Pancreas (tissue), 10 donors: ENCODE results near the gene FOLR2. TPM values are rescaled to one million over a fixed set of nuclear protein-coding genes. Genes with fewer than 3 reads are reported as not detected.
A peak's percentile ranks its signal among the peaks of the same experiment; 100 is the strongest.

Experiments
- ATAC-seq, 4 donors: fragments of 200-7000 bp; cut with Tn5 transposase; one replicate each; pipeline versions ENCODE4 v1.8.0 to v1.9.1; 2020; ENCODE audit warnings: mild to moderate bottlenecking in 4 of 4, moderate library complexity in 4 of 4
- DNase-seq, 6 donors: peaks; one replicate each; pipeline ENCODE4 v3.0.0-alpha.2; 2020
- FAIRE-seq: peaks from 2 replicates; lab custom pipeline; 2012; peaks lifted over from hg19 to GRCh38; lab: Jason Lieb, UNC
- H3K27ac ChIP-seq, 4 donors: fragments of 200-600 bp; sonication (generic); 1 replicate in 3 of 4; 2 replicates in 1 of 4; pipeline versions ENCODE4 v1.5.0 to v1.8.0; 2020
- H3K27me3 ChIP-seq, 4 donors: fragments of 200-600 bp; one replicate each; pipeline ENCODE4 v1.8.0; 2021
- H3K36me3 ChIP-seq, 3 donors: fragments of 200-600 bp; sonication (generic) in 1 of 3; one replicate each; pipeline versions ENCODE4 v1.5.0 to v1.8.0; 2020 to 2021
- H3K4me1 ChIP-seq, 3 donors: fragments of 200-600 bp; one replicate each; pipeline ENCODE4 v1.8.0; 2021
- H3K4me3 ChIP-seq, 4 donors: fragments of 200-600 bp; sonication (generic) in 2 of 4; one replicate each; pipeline versions ENCODE4 v1.5.0 to v1.8.0; 2020 to 2021
- H3K9me3 ChIP-seq, 4 donors: fragments of 200-600 bp; one replicate each; pipeline ENCODE4 v1.8.0; 2021
- CTCF ChIP-seq, 4 donors: fragments of 200-600 bp; sonication (generic) in 3 of 4; IDR thresholded peaks; one replicate each; pipeline versions ENCODE4 v1.5.0 to v1.8.0; 2021; ENCODE audit warnings: antibody characterized with exemption in 4 of 4
- WGBS, 2 donors: extraction: QIAGEN DNeasy Blood & Tissue Kit; methylation state at CpG; one replicate each; pipeline ENCODE4 v1.1.7; 2013; 5-methylcytosine and 5-hydroxymethylcytosine counted together
- intact Hi-C, 3 donors: fragments of 100-400 bp; cut with DNase I; formaldehyde crosslinking; loops; one replicate each; pipeline versions ENCODE4 v1.11.1 to v1.14.2; 2022
- polyA plus RNA-seq, 2 donors: library from polyadenylated mRNA; stranded (reverse); fragments of 200-250 nt; gene quantifications; one replicate each; pipeline ENCODE4 v1.2.3, GENCODE V29; 2013
- total RNA-seq, 6 donors: library from RNA; stranded (reverse); fragmentation: NEBNext Ultra II Directional in 4 of 6; extraction: Animal tissue kit (Norgen Biotek cat#: 25700) in 4 of 6; gene quantifications; one replicate each; pipeline versions ENCODE4 v1.2.1 to v1.2.4, GENCODE V29; 2021 to 2023
- donor health status: healthy with polysubstance abuse.
- donor health status: DM: no; HTN: no; CAD: no; lungs with moderate emphysema.
- donor health status: DM: no; HTN: no; CAD: no.
- donor health status: control.
- donor health status: control.
- donor health status: Bipolar disorder and iron deficiency.
- donor health status: DM: yes; HTN: yes; CAD: no.
- donor health status: DM: no; HTN: no; CAD: no.
- donor health status: DM: no; HTN: no; CAD: no.
- donor health status: DM: yes; HTN: yes; CAD: no.

Gene FOLR2
- total and polyA plus RNA-seq, 8 donors, result 0.51 to 9.2 (median 1.9) TPM

DNA sequence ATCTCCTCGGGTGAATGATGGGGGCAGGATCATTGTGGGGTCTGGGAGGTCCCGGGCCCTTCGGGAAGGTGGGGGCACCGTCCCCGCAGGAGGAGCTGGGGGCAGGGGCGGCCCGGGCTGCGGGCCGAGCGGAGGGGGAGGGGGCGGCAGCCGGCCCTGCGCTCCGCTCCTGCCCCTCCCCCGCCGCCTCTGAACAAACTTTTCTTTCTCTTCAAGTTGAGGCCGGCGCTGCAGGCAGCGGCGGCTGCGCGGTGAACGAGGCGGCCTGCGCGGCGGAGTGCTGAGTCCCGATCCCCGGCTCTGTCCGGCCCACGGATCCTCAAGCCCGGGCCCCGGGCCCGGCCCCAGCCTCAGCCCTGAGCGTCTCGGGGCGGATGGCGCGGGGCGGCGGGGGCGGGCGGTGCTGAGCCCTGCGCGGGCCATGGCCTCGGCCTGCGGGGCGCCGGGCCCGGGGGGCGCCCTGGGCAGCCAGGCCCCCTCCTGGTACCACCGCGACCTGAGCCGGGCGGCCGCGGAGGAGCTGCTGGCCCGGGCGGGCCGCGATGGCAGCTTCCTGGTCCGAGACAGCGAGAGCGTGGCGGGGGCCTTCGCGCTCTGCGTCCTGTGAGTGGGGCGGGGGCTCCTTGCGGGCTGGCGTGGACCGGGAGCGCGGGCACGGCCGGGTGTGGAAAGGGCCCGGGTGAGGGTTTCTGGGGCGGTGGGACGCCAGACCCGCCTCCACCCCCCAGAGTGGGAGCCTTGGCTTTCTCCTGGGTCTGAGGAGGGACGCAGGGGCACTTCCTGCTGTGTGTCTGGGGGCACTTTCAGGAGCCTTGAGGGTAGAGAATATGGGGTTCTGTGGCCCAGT, 8.2 kb downstream of the FOLR2 start, which contains the start of gene INPPL1:
Gene INPPL1 (plus strand): TSS at position 204 of the 847 bp plus-strand sequence. CDS start 218 bp downstream, at position 422.
- FAIRE-seq (no peak), DNase-seq (peak; percentile 50 to 87 (median 64)), ATAC-seq (peak; percentile 3 to 29 (median 10))
- Histone ChIP-seq H3K9me3 (no peaks in the 10 kb centered on the region), H3K36me3 (peaks cover 0 to 18% (median 6%) of the 10 kb centered on the region in 3 donors), H3K4me3 (peak within 1 kb of the TSS; percentile 63 to 87 (median 72)), H3K4me1 (peaks cover 0 to 10% (median 0%) of the 10 kb centered on the region in 3 donors), H3K27ac (peak within 1 kb of the TSS; percentile 86 to 99 (median 93)), H3K27me3 (no peaks in the 10 kb centered on the region)
- no peak for TF ChIP-seq CTCF (IDR thresholded peaks at IDR 0.05)
- intact Hi-C loops, result no loop called here
- 1% methylated on average over 31 to 80 of the region's 81 CpGs for WGBS, 2 donors

GRCh38 chr11:72225411-72225951, 8.9 kb downstream of the FOLR2 start:
- Histone ChIP-seq H3K9me3 (no peaks in the 10 kb centered on the region), H3K27ac (peak overlapping the region in 2 of 4 donors; percentile 17 to 89), H3K36me3 (peaks cover 0 to 25% (median 13%) of the 10 kb centered on the region in 3 donors), H3K4me3 (peak overlapping the region; percentile 63 to 87 (median 72)), H3K4me1 (peaks cover 0 to 10% (median 0%) of the 10 kb centered on the region in 3 donors), H3K27me3 (no peaks in the 10 kb centered on the region)
- FAIRE-seq (no peak), ATAC-seq (no peak), DNase-seq (peak in 2 of 6 donors; percentile 16)
- 20 to 26% methylated on average over 11 of the region's 11 CpGs for WGBS, 2 donors
- intact Hi-C loops, result no loop called here
- no peak for TF ChIP-seq CTCF (IDR thresholded peaks at IDR 0.05)

GRCh38 chr11:72226701-72227100, 10.1 kb downstream of the FOLR2 start:
- H3K27me3 ChIP-seq, result no peaks in the 10 kb centered on the region
- H3K36me3 ChIP-seq, result peaks cover 0 to 36% (median 20%) of the 10 kb centered on the region in 3 donors
- H3K27ac ChIP-seq, result no peak overlapping the region
- no peak for TF ChIP-seq CTCF (IDR thresholded peaks at IDR 0.05)
- intact Hi-C loops, result no loop called here
- ATAC-seq, result no peak
- no peak for FAIRE-seq
- H3K4me3 ChIP-seq, result no peak overlapping the region
- peaks cover 0 to 10% (median 0%) of the 10 kb centered on the region in 3 donors for H3K4me1 ChIP-seq
- H3K9me3 ChIP-seq, result no peaks in the 10 kb centered on the region
- peak in 1 of 6 donors; percentile 35 for DNase-seq
- WGBS, 2 donors, result 79 to 82% methylated on average over 5 of the region's 5 CpGs

GRCh38 chr11:72227316-72228228, 11.0 kb downstream of the FOLR2 start:
- Histone ChIP-seq H3K4me3 (no peak overlapping the region), H3K4me1 (peaks cover 0 to 8% (median 0%) of the 10 kb centered on the region in 3 donors), H3K36me3 (peaks cover 0 to 42% (median 20%) of the 10 kb centered on the region in 3 donors), H3K27ac (no peak overlapping the region), H3K27me3 (no peaks in the 10 kb centered on the region), H3K9me3 (no peaks in the 10 kb centered on the region)
- DNase-seq (peak in 4 of 6 donors; percentile 16 to 41 (median 30)), FAIRE-seq (no peak), ATAC-seq (no peak)
- intact Hi-C loops, result no loop called here
- WGBS, 2 donors, result 79 to 80% methylated on average over 14 of the region's 14 CpGs
- TF ChIP-seq CTCF (IDR thresholded peaks at IDR 0.05), result no peak
